Measurements from ENCODE around the gene SMCHD1.
"Not testable (repeated sequence)": the region's sequence is repeated elsewhere in the genome, so short reads cannot be mapped to it uniquely, and the experiment has no call there.

Gene SMCHD1

DNA sequence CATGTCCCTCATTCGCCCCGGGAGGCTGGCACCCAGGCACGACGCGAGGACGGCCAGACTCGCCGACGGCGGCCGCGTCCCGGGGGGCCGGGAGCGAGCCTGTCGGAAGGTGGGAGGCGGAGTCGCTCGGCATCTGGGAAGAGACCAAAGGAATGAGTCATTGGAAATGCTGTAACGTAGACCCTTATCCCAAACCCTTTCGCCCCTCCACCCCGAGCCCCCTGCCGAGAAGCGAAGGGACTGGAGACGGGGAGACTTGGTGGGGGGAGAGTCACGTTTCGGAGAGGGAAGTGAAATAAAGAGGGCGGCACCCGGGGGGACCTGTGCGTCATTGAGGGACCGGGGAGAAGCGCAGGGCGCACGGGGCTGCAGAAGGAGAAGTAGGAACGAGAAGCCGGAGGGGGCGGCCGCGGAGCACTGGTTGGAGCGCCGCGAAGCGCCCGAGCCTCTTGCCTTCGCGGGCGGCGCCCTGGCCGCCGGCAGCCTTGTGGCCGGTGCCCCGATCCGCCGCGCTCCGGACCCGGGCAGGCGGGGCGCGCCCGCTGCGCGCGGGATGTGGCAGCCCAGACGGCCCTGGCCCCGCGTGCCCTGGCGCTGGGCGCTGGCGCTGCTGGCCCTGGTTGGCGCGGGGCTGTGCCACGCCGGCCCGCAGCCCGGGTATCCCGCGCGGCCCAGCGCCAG, 191.2 kb downstream of the SMCHD1 start, which contains the start of gene EMILIN2:
Gene EMILIN2 (plus strand): TSS at position 371 of the 681 bp plus-strand sequence. CDS start 183 bp downstream, at position 554.
- peak within 1 kb of the TSS; percentile 28 to 54 (median 47) for H3K4me3 ChIP-seq

DNA sequence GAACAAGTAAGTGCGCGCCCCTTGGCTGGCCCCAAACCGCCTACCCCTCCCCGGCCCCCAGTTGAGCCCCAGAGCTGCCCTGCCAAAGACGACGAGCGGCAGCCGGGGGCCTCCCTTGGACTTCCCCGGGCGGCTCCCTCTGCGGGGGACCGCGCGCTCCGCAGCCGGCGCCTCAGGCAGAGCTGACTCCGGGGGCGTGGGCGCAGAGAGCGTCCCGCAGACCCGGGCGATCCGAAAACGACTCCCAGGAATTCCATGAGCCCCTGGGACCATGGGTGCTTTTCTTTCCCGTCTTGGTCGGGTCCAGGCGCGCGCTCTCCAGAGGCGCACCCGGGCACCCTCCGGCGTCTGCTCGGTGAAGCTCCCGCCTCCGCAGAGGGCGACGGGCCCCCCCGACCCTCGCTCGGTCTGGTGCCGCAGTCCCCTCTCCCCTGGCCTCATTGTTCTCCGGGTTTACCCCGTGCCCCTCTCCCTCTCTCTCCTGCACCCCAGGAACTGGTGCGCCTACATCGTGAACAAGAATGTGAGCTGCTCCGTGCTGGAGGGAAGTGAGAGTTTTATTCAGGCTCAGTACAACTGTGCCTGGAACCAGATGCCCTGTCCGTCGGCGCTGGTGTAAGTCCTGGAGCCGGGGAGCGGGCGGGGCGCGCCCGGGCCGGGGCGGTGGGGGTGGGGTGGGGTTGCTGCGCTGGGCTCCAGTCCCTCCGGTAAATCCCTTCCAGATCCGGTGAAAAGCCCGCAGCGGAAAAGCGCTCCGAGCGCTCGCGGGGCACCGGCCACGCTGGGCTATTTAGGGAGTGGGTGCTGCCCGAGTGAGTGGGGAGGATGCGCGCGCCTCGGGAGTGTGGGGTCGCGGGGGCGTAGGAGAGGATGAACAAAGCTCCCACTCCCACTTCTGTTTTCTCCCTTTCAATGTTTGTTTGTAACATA, 192.1 kb downstream of the SMCHD1 start:
- peak overlapping the region; percentile 43 to 89 (median 80) for H3K27ac ChIP-seq

More for the DNA sequence above, 191.2 kb downstream of the SMCHD1 start, which contains the start of gene EMILIN2:
- peak within 1 kb of the TSS; percentile 44 to 89 (median 80) for H3K27ac ChIP-seq

DNA sequence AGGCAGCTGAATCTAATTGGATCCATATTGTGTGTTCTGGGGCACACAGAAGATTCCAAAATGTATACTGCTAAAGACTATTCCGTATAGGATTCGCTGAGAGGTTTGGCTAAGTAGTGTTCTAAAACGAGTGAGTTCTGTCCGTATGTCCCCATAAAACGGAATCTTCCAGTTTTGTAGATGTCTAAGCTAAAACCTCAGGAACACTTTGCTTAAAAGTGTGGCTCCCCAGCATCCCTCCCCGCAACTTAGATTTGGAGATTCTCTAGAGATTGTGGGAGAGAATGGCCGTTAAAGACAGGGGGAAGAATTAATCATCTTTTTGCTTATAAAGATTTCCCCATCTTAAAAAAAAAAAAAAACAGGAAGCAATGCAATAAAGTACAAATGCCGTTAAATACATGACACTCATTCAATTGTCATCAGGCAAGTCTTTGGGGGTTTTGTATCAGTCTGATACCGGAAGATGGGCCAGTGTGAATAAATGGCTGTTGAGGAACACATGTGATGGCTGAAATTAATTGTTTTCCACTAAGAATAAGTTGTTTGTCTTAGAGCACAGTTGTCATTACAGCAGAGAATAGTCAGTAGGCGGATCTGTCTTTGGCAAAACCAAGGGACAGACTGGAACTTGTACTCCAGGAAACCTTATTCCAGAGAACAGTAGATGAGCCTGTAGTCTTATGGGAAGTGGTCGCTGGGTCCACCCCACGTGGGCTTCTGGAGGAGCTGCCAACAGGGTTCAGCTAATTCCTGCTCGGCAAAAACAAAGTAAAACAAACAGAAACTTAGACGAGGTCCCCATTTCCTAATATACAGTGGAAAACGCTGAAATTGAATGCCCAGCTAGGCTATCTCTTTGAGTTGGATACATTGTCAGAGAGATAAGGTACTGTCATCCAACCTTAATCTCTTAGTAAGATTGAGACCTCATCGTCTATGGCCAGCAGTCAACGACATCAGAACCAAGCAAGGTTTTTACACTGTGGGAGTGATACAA, 193.0 kb downstream of the SMCHD1 start:
- H3K27ac ChIP-seq: peak overlapping the region in 19 of 21 experiments; percentile 51 to 89 (median 80)
- H3K4me3 ChIP-seq: peak overlapping the region; percentile 26 to 54 (median 47)

More for the DNA sequence above, 192.1 kb downstream of the SMCHD1 start:
- peak overlapping the region; percentile 26 to 54 (median 47) for H3K4me3 ChIP-seq

DNA sequence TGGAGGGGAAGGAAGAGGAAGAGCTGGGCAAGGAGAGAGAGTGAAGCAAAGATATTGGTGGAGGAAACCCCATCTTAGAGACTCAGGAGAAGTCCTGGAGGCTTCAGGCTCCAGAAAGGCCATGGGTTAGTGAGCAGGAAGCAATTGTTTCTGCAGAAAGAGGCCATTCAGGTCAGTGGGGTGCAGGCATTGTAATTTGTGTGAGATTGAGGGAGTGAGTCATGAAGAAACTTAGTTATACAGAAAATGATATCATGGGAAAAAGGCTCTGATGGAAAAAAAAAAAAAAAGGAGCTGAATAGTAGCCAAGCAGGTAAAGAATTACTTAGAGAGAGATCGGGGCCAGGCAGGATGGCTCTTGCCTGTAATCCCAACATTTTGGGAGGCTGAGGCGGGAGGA, 195.3 kb downstream of the SMCHD1 start:
- H3K4me3 ChIP-seq: no peak overlapping the region
- H3K27ac ChIP-seq: no peak overlapping the region

DNA sequence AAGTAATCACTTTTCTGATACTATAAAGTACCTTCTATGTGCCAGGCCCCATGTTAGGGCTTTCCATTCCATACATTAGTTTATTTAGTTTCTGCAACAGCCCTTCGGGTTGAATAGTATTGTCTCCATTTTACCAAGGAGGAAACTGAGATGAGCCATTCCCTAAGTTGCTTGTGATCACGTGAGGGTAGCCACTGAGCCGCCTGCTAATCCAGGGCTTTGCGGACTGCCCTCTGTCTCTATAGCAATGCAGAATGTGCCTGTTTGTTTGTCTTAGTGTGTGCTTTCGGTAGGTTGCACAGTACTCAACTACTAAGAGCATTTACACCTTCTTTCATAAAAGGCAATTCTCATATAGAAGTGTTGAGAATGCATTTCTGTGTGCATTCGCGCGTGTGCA, 196.2 kb downstream of the SMCHD1 start:
- Histone ChIP-seq H3K4me3 (no peak overlapping the region), H3K27ac (no peak overlapping the region)

DNA sequence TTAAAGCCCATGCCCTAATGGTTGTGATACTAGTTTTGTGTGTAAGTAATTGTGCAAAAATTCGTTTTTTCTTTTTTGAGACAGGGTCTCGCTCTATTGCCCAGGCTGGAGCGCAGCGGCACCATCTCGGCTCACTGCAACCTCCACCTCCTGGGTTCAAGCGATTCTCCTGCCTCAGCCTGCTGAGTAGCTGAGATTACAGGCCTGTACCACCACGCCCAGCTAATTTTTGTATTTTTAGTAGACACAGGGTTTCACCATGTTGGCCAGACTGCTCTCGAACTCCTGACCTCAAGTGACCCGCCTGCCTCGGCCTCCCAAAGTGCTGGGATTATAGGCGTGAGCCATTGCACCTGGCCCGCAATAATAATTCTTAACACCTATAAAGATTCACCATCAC, 196.9 kb downstream of the SMCHD1 start:
- H3K4me3 ChIP-seq: not testable (repeated sequence)

DNA sequence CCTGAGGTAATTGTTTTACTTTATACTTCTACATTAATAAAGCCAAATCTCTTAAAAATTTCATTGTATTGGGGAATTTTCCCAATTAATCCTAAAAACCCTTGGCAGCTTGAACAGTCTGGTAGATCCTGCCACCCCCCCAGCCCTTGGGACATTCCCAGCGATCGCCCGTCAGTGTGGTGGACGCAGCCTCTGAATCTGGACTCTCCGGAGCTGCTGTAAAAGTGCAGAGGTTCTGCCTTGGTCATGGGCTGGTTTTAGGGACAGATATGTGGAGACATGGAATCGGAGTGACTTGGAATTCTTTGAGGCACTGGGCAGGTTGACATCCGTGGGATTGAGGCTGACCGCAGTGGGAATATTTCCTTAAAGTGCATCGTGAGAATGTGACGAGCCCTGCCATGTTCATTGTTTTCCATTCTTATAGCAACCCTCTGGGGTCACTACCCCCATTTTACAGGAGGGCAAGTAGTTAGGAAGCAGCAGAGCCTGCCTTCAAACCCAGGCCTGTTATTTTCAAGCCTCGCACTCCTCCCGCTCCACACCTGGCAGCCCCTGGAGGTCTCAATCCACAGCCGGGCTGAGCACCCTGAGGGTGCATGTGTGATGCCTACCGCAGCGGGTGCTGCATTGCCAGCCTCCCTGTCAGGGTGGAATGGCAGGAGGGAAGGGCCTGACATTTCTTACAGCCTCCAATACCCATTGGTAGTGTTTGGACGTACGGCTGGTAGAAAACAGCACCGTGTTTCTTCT, 197.8 kb downstream of the SMCHD1 start:
- peak overlapping the region in 2 of 21 experiments; percentile 38 to 59 for H3K27ac ChIP-seq
- no peak overlapping the region for H3K4me3 ChIP-seq

More for the DNA sequence above, 196.9 kb downstream of the SMCHD1 start:
- not testable (repeated sequence) for H3K27ac ChIP-seq

DNA sequence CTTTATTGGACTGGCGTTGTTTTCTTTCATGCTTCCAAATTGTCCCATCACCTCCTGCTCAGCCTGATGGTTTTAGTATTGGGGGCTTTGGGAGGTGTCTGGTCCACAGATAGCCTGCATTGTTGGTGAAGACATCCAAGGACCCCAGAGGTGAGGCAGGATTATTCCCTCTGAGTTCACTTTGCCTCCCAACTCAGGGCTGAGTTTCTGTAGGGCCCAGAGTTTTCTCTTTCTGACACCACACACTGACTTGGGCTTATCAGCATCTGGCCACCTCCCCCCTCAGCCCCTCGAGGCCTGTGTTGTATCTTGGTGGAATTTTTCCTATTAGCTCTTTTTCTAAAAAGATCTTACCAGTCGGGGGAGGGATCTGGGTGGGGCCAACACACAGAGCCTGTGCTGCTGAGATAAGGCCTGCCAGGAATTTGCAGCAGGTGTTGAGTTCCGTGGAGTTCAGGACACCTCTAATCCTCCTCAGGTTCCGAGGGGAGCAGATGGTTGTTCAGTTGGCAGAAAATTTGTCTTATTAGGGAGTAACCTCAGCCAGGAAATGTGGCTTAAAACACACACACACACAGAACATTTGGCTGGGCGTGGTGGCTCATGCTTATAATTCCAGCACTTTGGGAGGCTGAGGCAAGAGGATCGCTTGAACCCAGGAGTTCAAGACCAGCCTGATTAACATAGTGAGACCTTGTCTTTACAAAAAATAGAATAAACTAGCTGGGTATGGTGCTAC, 198.6 kb downstream of the SMCHD1 start:
- H3K27ac ChIP-seq: peak overlapping the region in 5 of 21 experiments; percentile 28 to 59 (median 38)
- no peak overlapping the region for H3K4me3 ChIP-seq
